ENCODE results near the gene KCNK10.

DNA sequence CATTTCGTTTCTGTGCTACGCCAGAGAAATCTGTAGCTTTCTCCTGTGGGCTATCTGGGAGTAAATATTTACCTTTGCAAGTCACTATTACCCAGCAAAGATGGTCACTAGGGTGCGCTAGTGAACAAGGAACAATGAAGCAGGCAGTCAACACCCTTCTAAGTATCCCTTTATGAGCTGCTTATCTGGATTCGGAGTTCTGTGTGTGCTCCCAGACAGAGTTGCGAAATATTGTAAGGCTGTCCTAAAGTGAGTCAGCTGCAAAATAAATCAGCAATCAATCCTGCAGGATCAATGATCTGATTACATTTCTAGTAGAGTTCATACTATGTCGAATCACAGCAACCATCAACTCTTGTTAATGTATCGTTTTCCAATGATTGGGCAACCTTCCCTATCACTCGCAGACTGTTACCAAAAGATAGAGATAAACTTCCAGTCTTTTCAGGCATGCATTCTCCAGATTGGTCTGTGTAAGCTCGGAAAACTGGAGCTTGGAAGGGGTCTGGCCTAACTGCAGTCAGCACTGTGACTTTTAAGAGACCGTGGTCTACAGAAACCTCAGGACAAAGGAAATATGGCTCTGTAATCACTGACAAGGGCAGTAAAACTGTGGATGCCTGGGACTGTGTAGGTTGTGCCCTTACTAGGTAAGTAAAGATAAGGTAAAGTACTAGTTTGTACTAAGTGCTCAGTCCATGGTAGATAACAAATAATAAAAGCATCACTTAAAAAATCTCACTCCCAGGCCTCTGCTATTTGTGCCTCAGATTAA lies 133.5 kb downstream of the KCNK10 start:
- TF ChIP-seq, protein P1, sequence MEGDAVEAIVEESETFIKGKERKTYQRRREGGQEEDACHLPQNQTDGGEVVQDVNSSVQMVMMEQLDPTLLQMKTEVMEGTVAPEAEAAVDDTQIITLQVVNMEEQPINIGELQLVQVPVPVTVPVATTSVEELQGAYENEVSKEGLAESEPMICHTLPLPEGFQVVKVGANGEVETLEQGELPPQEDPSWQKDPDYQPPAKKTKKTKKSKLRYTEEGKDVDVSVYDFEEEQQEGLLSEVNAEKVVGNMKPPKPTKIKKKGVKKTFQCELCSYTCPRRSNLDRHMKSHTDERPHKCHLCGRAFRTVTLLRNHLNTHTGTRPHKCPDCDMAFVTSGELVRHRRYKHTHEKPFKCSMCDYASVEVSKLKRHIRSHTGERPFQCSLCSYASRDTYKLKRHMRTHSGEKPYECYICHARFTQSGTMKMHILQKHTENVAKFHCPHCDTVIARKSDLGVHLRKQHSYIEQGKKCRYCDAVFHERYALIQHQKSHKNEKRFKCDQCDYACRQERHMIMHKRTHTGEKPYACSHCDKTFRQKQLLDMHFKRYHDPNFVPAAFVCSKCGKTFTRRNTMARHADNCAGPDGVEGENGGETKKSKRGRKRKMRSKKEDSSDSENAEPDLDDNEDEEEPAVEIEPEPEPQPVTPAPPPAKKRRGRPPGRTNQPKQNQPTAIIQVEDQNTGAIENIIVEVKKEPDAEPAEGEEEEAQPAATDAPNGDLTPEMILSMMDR (IDR thresholded peaks at IDR 0.05; ENCODE audit: poor library complexity), result peak; percentile 84
- TF ChIP-seq EZH2 (IDR thresholded peaks at IDR 0.05; ENCODE audit: borderline replicate concordance), result no peak
